SH-SY5Y (cell line): ENCODE data around the gene DCHS2.

Source experiments
- GATA2 ChIP-seq: IDR thresholded peaks from 2 replicates; pipeline ENCODE4 v1.6.1; 2011; ENCODE audit warnings: mild to moderate bottlenecking, low read depth, low read length
- GATA3 ChIP-seq: IDR thresholded peaks from 2 replicates; pipeline ENCODE4 v1.6.1; 2011; ENCODE audit warnings: low read depth, mild to moderate bottlenecking, low read length, moderate library complexity

DNA sequence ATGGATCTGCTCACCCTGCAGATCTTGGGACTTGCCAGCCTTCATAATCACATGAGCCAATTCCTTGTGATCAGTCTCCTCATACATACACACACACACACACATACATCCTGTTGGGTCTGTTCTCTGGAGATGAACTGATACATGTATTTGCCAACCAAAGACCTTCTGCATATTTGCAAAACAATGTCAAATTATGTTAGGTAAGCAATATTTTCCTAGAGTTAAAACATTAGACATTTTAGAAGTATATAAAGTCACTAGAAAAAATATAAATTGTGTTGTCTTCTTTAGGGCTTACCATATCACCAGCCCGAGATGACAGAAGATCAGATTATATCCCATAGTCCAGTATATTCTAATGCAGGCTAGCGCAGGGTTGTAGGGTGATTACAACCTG, 156.0 kb downstream of the DCHS2 start:
- TF ChIP-seq GATA2, result no peak
- no peak for TF ChIP-seq GATA3
